Measurements from ENCODE around the gene CNPY2. TPM values are rescaled to one million over a fixed set of nuclear protein-coding genes. Genes with fewer than 3 reads are reported as not detected.

CNPY2 gene
- 128 to 145 TPM (median 143 TPM) in 5 replicates for total RNA-seq (2022; extraction: Qiagen RNA extraction; ENCODE audit: low read depth)

GRCh38 chr12:56315622-56316473, at the start of gene CNPY2:
TSS of gene CNPY2 (minus strand) at chr12:56315988. CDS start at chr12:56315217, 771 bp downstream.

GRCh38 chr12:56362130-56363059, 46.6 kb upstream of the CNPY2 start, which contains the start of gene APOF:
TSS of gene APOF (minus strand) at chr12:56362857. CDS start at chr12:56362745, 112 bp downstream.

GRCh38 chr12:56359851-56360767, 44.3 kb upstream of the CNPY2 start, which contains the start of gene STAT2:
TSS of gene STAT2 (minus strand) at chr12:56360107. CDS start at chr12:56356571, 3,536 bp downstream.

GRCh38 chr12:56338308-56339157, 22.7 kb upstream of the CNPY2 start, which contains the start of gene IL23A:
TSS of gene IL23A (plus strand) at chr12:56338884. CDS start at chr12:56339045, 161 bp downstream.

GRCh38 chr12:56333679-56334489, 18.1 kb upstream of the CNPY2 start, which contains the start of gene PAN2:
TSS of gene PAN2 (minus strand) at chr12:56334000. CDS start at chr12:56333094, 906 bp downstream.

GRCh38 chr12:56299853-56300643, 15.7 kb downstream of the CNPY2 start, which contains the start of gene CS:
TSS of gene CS (minus strand) at chr12:56300330. CDS start at chr12:56300201, 129 bp downstream.

GRCh38 chr12:56266693-56267442, 48.9 kb downstream of the CNPY2 start, which contains the start of gene COQ10A:
TSS of gene COQ10A (plus strand) at chr12:56266942. CDS start at chr12:56267119, 177 bp downstream.

Other genes with a start within 250 kb of the CNPY2 start
- 1.0 to 3.4 TPM (median 1.7 TPM) in 5 replicates for gene ERBB3, start 235.8 kb downstream of the CNPY2 start, total RNA-seq (2022; extraction: Qiagen RNA extraction; ENCODE audit: low read depth)
- gene PA2G4, start 211.4 kb downstream of the CNPY2 start, total RNA-seq (2022; extraction: Qiagen RNA extraction; ENCODE audit: low read depth): 290 to 341 TPM (median 318 TPM) in 5 replicates
- 5,330 to 6,068 TPM (median 5,698 TPM) in 5 replicates for gene RPL41, start 199.4 kb downstream of the CNPY2 start, total RNA-seq (2022; extraction: Qiagen RNA extraction; ENCODE audit: low read depth)
- 1.9 to 4.3 TPM (median 3.3 TPM) in 5 replicates for gene ZC3H10, start 197.7 kb downstream of the CNPY2 start, total RNA-seq (2022; extraction: Qiagen RNA extraction; ENCODE audit: low read depth)
- gene ESYT1, start 187.7 kb downstream of the CNPY2 start, total RNA-seq (2022; extraction: Qiagen RNA extraction; ENCODE audit: low read depth): 50.9 to 78.2 TPM (median 70.6 TPM) in 5 replicates
- 70.2 to 85.1 TPM (median 77.2 TPM) in 5 replicates for gene MYL6B, start 163.4 kb downstream of the CNPY2 start, total RNA-seq (2022; extraction: Qiagen RNA extraction; ENCODE audit: low read depth)
- 2,092 to 3,261 TPM (median 2,304 TPM) in 5 replicates for gene MYL6, start 157.6 kb downstream of the CNPY2 start, total RNA-seq (2022; extraction: Qiagen RNA extraction; ENCODE audit: low read depth)
- gene SMARCC2, start 126.5 kb downstream of the CNPY2 start, total RNA-seq (2022; extraction: Qiagen RNA extraction; ENCODE audit: low read depth): 27.7 to 41.8 TPM (median 41.3 TPM) in 5 replicates
- gene RNF41, start 94.1 kb downstream of the CNPY2 start, total RNA-seq (2022; extraction: Qiagen RNA extraction; ENCODE audit: low read depth): 22.5 to 29.2 TPM (median 24.2 TPM) in 5 replicates
- 58.8 to 64.0 TPM (median 61.2 TPM) in 5 replicates for gene NABP2, start 91.6 kb downstream of the CNPY2 start, total RNA-seq (2022; extraction: Qiagen RNA extraction; ENCODE audit: low read depth)
- gene SLC39A5, start 85.9 kb downstream of the CNPY2 start, total RNA-seq (2022; extraction: Qiagen RNA extraction; ENCODE audit: low read depth): 0.21 TPM in 1 of 5 replicates, not detected in the others
- gene ANKRD52, start 57.6 kb downstream of the CNPY2 start, total RNA-seq (2022; extraction: Qiagen RNA extraction; ENCODE audit: low read depth): 30.3 to 53.2 TPM (median 47.3 TPM) in 5 replicates
- 16.1 to 18.7 TPM (median 17.7 TPM) in 5 replicates for gene COQ10A, start 49.0 kb downstream of the CNPY2 start, total RNA-seq (2022; extraction: Qiagen RNA extraction; ENCODE audit: low read depth)
- 154 to 178 TPM (median 157 TPM) in 5 replicates for gene CS, start 15.7 kb downstream of the CNPY2 start, total RNA-seq (2022; extraction: Qiagen RNA extraction; ENCODE audit: low read depth)
- 10.7 to 20.5 TPM (median 16.5 TPM) in 5 replicates for gene PAN2, start 18.0 kb upstream of the CNPY2 start, total RNA-seq (2022; extraction: Qiagen RNA extraction; ENCODE audit: low read depth)
- 0.31 to 0.70 TPM (median 0.46 TPM) in 5 replicates for gene IL23A, start 22.9 kb upstream of the CNPY2 start, total RNA-seq (2022; extraction: Qiagen RNA extraction; ENCODE audit: low read depth)
- 11.3 to 15.1 TPM (median 12.0 TPM) in 5 replicates for gene STAT2, start 44.1 kb upstream of the CNPY2 start, total RNA-seq (2022; extraction: Qiagen RNA extraction; ENCODE audit: low read depth)
- gene APOF, start 46.9 kb upstream of the CNPY2 start, total RNA-seq (2022; extraction: Qiagen RNA extraction; ENCODE audit: low read depth): not detected in 5 replicates
- 31.9 to 39.8 TPM (median 38.2 TPM) in 5 replicates for gene TIMELESS, start 133.4 kb upstream of the CNPY2 start, total RNA-seq (2022; extraction: Qiagen RNA extraction; ENCODE audit: low read depth)
- not detected in 5 replicates for gene MIP, start 138.7 kb upstream of the CNPY2 start, total RNA-seq (2022; extraction: Qiagen RNA extraction; ENCODE audit: low read depth)
- 1.5 to 2.0 TPM (median 1.9 TPM) in 5 replicates for gene SPRYD4, start 152.6 kb upstream of the CNPY2 start, total RNA-seq (2022; extraction: Qiagen RNA extraction; ENCODE audit: low read depth)
- gene GLS2, start 172.2 kb upstream of the CNPY2 start, total RNA-seq (2022; extraction: Qiagen RNA extraction; ENCODE audit: low read depth): 0.12 to 1.5 TPM (median 0.27 TPM) in 3 of 5 replicates, not detected in the others
- 8.0 to 16.8 TPM (median 14.3 TPM) in 5 replicates for gene RBMS2, start 205.8 kb upstream of the CNPY2 start, total RNA-seq (2022; extraction: Qiagen RNA extraction; ENCODE audit: low read depth)